Measurements from ENCODE around the gene COL4A6. TPM values are rescaled to one million over a fixed set of nuclear protein-coding genes. Genes with fewer than 3 reads are reported as not detected.

Gene COL4A6
- total RNA-seq, 1 experiment from 2014 or later, result 2.4 TPM

GRCh38 chrX:108138814-108139702 lies 299.2 kb downstream of the COL4A6 start:
- no TSS peak for BruUV-seq (replicated peaks)
- Histone ChIP-seq H3K9ac (ENCODE audit: low read length) (no peak overlapping the region), H3K36me3 (ENCODE audit: control insufficient read depth in 1 of 2, insufficient read depth in 2 of 2, low read length in 2 of 2) (no peaks in the 10 kb centered on the region), H3K4me1 (ENCODE audit: control insufficient read depth in 1 of 2, insufficient read depth in 2 of 2, low read length in 2 of 2) (no peaks in the 10 kb centered on the region), H3K9me3 (ENCODE audit: control insufficient read depth in 1 of 2, insufficient read depth in 1 of 2, low read depth in 1 of 2, low read length in 2 of 2) (no peaks in the 10 kb centered on the region), H3K27ac (ENCODE audit: low read depth, low read length) (no peak overlapping the region), H3K4me2 (ENCODE audit: low read length) (no peak overlapping the region), H3K9me2 (ENCODE audit: insufficient read depth) (no peaks in the 10 kb centered on the region), H3K4me3 (replicated peaks in 1 of 2; ENCODE audit: low read depth in 1 of 2, low read length in 2 of 2) (no peak overlapping the region), H4K20me1 (ENCODE audit: insufficient read depth) (no peaks in the 10 kb centered on the region), H3K79me2 (ENCODE audit: insufficient read depth, low read length) (no peaks in the 10 kb centered on the region), H3K27me3 (ENCODE audit: insufficient read depth, low read length) (no peaks in the 10 kb centered on the region), H2AFZ (ENCODE audit: low read depth, low read length, poor library complexity, severe bottlenecking) (no peak overlapping the region)
- TF ChIP-seq CEBPB (IDR thresholded peaks at IDR 0.05; ENCODE audit: low read depth) (no peak), SP1 (IDR thresholded peaks at IDR 0.05; ENCODE audit: low read depth) (no peak), ZNF274 (IDR thresholded peaks at IDR 0.05; ENCODE audit: low read depth, low read length) (no peak), RAD21 (IDR thresholded peaks at IDR 0.05; ENCODE audit: low read depth) (peak; percentile 24; the same call in 1 of the 2 replicates), CTCF (IDR thresholded peaks at IDR 0.05 in 2 of 3, conservative IDR thresholded peaks at IDR 0.05 in 1 of 3; ENCODE audit: borderline replicate concordance in 1 of 3, insufficient read depth in 1 of 3, low read depth in 2 of 3, low read length in 2 of 3) (peak in 2 of 3 experiments; percentile 44 to 53; a peak in 3 of 6 replicates), EGR1 (IDR thresholded peaks at IDR 0.05; ENCODE audit: low read depth) (no peak)
- POLR2A ChIA-PET, result no interaction called here
- CTCF ChIA-PET, result interaction anchor here (1.2 kb wide), 1 partner anchor 16 kb away, joined by 3 read pairs; no protein-coding TSS in a partner anchor
- intact Hi-C loops (cut with micrococcal nuclease), result no loop called here
- DNase-seq (ENCODE audit: low read depth, low spot score) (no peak), ATAC-seq (no peak)
- RAD21 ChIA-PET (ENCODE audit: low non-redundant PET in 1 of 2, low total read pairs in 2 of 2, uncharacterized antibody in 2 of 2, unreplicated experiment in 2 of 2), result no interaction called here

- Histone ChIP-seq H3K4me3 (replicated peaks in 1 of 2; ENCODE audit: low read depth in 1 of 2, low read length in 2 of 2) (no peak overlapping the region), H3K79me2 (ENCODE audit: insufficient read depth, low read length) (no peaks in the 10 kb centered on the region), H3K27ac (ENCODE audit: low read depth, low read length) (no peak overlapping the region), H3K9ac (ENCODE audit: low read length) (no peak overlapping the region), H3K4me2 (ENCODE audit: low read length) (no peak overlapping the region), H3K9me3 (ENCODE audit: control insufficient read depth in 1 of 2, insufficient read depth in 1 of 2, low read depth in 1 of 2, low read length in 2 of 2) (no peaks in the 10 kb centered on the region), H2AFZ (ENCODE audit: low read depth, low read length, poor library complexity, severe bottlenecking) (no peak overlapping the region), H3K36me3 (ENCODE audit: control insufficient read depth in 1 of 2, insufficient read depth in 2 of 2, low read length in 2 of 2) (no peaks in the 10 kb centered on the region), H3K27me3 (ENCODE audit: insufficient read depth, low read length) (no peaks in the 10 kb centered on the region), H3K4me1 (ENCODE audit: control insufficient read depth in 1 of 2, insufficient read depth in 2 of 2, low read length in 2 of 2) (peaks cover 0 to 7% of the 10 kb centered on the region in 2 experiments; a peak in 2 of 4 replicates), H4K20me1 (ENCODE audit: insufficient read depth) (no peaks in the 10 kb centered on the region), H3K9me2 (ENCODE audit: insufficient read depth) (no peaks in the 10 kb centered on the region)
- ATAC-seq (no peak), DNase-seq (ENCODE audit: low read depth, low spot score) (no peak)
- ChIA-PET CTCF (interaction anchor here (1.9 kb wide), 1 partner anchor 31 kb away, joined by 4 read pairs; no protein-coding TSS in a partner anchor), POLR2A (no interaction called here), RAD21 (ENCODE audit: low non-redundant PET in 1 of 2, low total read pairs in 2 of 2, uncharacterized antibody in 2 of 2, unreplicated experiment in 2 of 2) (no interaction called here)
- intact Hi-C loops (cut with micrococcal nuclease), result no loop called here
- BruUV-seq (replicated peaks), result no TSS peak
- TF ChIP-seq ATF3 (IDR thresholded peaks at IDR 0.05) (no peak), RAD21 (IDR thresholded peaks at IDR 0.05; ENCODE audit: low read depth) (peak; percentile 31), SIN3A (IDR thresholded peaks at IDR 0.05; ENCODE audit: low read depth) (no peak), ELF1 (IDR thresholded peaks at IDR 0.05; ENCODE audit: borderline replicate concordance, low read depth) (no peak), ZFX (IDR thresholded peaks at IDR 0.05) (no peak), POLR2A (IDR thresholded peaks at IDR 0.05; ENCODE audit: borderline replicate concordance, extremely low read depth, insufficient read depth, insufficient read length) (no peak), ZBTB33 (IDR thresholded peaks at IDR 0.05; ENCODE audit: extremely low read depth, insufficient replicate concordance, low read length) (no peak), CEBPB (IDR thresholded peaks at IDR 0.05; ENCODE audit: low read depth) (no peak), EZH2 (IDR thresholded peaks at IDR 0.05) (no peak)
These were observed 303.5 kb downstream of the COL4A6 start for GRCh38 chrX:108134724-108135123.
